GM18520 (cell line): Measurements from ENCODE around the gene S100A2.
"Not testable (repeated sequence)": the region's sequence is repeated elsewhere in the genome, so short reads cannot be mapped to it uniquely, and the experiment has no call there.

ENCODE experiments used
- ATAC-seq: cut with Tn5 transposase; IDR thresholded peaks from one replicate; pipeline ENCODE4 v1.9.1; 2021; ENCODE audit not compliant: unreplicated experiment

S100A2 gene

DNA sequence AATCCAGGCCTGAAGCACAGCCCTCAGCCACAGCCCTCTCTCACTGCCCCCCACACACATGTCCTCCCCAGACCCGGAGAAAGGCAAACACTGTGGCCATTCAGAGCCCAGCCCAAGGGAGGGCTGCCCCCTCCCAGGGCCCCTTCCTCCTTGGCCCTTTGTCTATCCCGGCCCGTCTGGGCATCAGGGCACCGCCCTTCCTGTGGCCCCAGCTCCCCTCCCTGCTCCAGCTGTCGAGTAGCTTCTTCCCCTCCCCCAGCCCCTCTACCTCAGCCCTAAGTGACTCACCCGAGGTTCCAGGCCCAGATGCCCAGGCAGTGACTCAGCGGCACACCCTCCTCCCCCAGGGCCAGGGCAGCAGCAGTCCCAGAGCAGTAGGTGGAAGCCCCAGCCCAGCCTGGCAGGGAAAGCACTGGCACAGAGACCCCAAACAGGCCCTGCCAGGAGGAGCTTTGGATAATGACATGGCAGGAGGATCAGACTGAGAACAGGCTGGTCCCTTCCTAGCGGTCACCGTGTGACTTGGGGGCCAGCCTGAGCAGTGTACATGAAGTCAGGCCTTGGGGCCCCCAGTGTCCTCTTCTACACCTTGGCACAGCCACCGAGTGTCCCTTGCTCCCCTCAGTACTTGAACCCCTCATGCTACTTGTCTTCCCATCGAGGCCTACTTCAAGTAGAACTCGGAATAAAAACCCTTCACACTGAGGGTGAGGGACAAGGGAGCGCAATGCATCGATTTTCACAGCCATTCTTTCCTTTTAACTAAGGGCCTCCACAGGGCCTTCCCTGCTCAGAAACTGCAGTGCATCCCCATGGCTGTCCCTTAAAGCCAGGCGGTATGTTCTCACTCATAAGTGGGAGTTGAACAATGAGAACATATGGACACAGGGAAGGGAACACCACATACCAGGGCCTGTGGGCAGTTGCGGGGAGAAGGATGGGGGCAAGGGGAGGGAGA, 1.0 kb upstream of the S100A2 start:
- no peak for ATAC-seq

DNA sequence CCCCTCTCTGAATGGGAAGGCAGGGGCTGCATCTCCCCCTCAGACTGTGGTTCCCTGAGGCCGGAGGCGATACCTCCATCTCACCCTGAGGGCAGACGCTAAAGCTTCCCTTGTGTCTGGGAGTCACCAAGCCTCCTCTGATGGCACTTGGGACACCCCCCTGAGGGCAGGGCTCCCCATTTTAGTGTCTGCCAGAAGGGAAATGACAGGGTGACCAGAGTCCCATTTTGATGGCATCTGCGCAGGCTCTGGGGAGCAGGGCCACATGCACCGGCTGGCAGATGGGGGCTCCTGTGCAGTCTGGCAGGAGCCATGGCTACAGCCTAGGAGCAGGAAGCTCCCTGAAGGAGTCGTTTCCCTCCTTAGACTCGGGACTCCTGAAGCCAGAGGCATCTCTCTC, 1.7 kb downstream of the S100A2 start:
- no peak for ATAC-seq

DNA sequence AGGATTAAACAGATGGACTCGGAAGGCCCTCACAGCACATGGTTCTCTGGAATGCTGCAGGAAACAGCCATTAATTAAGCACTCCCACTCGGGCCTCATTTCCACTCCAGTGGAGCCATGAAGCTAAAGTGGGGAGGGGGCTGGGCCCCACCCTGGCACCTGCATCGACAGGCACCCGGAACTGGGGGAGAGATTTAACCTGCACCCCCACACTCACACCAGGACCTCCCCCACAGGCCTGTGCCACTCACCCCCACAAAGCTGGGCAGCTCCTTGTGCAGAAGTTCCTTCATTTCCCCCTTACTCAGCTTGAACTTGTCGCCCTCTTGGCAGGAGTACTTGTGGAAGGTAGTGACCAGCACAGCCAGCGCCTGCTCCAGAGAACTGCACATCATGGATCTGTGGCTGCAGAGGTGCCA, 2.2 kb downstream of the S100A2 start:
- ATAC-seq = no peak

DNA sequence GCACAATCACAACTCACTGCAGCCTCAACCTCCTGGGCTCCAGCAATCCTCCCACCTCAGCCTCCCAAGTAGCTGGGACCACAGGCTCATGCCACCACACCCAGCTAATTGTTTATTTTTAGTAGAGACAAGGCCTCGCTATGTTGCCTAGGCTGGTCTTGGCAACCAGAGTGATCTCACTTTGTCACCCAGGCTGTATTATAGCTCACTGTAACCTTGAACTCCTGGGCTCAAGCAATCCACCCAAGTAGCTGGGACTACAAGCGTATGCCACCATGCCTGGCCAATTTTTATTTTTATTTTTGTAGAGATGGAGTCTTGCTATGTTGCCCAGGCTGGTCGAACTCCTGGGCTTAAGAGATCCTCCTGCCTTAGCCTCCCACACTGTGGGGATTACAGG, 3.6 kb downstream of the S100A2 start:
- not testable (repeated sequence) for ATAC-seq

DNA sequence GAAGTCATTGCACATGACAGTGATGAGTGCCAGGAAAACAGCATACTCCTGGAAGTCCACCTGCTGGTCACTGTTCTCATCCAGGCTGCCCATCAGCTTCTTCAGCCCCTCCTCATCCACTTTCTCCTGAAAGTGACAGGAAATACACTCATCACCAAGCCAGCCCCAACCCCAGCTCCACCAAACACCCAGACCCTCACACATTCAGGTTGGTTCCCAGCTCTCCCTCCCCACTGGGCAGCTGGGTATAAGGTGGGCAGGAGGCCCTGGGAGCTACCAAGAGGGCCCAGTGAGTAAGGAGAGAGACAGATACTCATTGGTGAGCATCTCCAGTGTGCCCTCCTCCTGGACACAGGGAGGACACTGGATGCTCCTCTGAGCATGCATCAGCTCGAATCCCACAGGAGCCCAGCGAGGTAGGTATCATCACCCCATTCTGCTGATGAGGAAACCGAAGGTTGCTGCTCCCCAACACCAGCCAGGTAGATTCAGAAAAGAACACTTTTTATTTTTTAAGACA, 4.1 kb downstream of the S100A2 start:
- ATAC-seq = no peak

DNA sequence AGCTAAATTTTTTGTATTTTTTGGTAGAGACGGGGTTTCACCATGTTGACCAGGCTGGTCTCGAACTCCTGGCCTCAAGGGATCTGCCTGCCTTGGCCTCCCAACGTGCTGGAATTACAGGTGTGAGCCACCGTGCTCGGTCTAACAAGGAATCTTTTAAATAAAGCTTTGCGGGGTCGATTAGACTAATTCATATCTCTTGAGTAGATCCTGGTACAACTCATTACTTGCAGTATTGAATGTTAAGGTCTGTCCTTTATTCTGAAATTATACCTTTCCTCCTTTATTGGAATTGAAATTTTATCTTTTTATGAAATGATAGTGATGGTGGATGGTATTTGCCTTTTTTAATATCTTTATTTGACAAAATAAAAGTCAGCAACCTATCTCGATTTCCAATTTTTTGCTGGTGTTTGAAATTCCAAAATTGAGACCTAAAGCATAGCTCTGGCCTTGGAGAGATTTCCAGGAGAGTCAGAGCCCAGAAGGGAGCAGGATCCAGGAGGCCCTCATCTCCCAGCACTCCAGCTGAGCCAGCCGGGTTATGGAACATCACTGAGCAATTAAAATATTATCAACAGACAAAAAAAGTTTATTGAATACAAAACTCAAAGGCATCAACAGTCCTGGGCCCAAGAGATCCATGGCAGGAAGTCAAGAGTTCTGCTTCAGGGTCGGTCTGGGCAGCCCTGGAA, 4.7 kb downstream of the S100A2 start:
- no peak for ATAC-seq

DNA sequence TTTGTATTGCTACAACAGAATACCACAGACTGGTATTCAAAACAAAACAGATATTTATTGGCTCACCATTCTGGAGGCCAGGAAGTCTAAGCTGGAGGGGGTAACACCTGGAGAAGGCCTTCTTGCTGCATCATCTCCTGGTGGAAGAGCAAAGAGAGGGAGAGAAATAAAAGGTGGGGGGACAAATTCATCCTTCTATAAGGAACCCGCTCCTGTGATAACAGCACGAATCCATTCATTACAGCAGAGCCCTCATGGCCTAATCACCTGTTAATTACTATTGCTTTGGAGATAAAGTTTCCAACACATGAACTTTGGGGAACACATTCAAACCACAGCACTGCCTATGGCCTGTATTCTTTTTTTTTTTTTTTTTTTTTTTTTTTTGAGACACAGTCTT, 5.4 kb downstream of the S100A2 start:
- no peak for ATAC-seq

DNA sequence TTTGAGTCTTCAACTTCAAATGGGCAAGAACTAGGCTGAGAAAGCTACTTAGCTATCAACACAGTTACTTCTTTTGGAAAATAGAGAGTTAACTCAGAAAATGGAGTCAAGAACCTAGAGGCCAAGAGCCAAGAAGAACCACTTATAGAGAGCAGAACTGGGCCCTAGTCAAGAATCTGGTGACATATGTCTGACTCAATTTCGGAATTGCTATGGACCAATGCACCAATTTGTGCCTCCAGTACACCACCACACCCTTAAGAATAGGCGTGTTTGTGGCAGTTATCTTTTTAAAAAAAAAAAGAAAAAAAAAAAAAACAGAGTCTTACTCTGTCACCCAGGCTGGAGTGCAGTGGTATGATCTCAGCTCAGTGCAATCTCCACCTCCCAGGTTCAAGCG, 7.8 kb downstream of the S100A2 start:
- ATAC-seq = no peak

DNA sequence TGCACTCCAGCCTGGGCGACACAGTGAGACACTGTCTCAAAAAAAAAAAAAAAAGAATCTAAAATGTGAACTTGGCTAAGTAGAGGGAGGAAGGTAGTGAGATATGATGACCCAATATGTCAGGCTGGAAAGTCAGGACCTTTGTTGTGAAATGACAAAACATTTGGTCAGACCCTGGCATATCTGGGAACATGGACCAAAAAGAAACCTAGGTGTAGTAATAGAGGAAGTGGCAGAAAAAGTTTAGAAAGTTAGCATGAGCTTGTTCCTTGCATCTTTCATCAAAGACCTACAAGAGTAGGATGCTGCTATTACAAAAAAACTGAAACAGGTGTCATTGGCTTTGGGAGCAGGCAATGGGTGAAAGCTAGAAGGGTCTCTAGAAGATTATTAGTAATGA, 9.3 kb downstream of the S100A2 start:
- no peak for ATAC-seq

DNA sequence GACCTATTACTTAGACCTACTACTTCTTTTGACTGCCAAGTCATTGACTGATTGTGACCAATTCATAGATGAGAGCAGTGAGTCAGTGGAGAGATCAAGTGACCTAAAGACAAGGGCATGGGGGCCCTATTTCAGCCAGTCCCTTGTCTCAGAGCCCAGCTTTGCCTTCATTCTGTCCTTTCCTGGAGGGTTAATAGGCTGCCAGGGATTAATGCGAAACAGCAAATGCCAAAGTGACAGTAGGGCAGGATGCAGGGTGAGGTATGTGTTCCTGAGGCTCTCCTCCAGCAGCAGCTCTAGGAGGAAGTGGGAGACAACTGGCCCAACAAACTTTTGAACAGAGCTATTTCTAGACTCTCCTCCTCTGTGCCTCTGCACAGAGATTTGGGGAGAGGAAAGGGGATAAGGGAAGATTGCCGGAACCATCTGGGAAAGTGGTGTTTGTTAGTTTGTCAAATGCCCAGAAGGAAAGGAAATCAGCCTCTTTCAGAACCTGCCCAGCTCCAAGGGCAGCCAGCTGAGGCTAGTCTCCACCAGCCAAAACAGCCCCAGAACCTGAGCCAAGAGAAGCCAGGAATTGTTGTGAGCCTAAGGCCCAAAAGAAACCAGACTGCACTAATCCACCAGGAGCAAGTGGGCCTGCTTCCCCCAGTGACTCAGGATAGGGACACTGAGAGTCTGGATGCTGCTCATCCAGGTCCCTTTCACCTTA, 11.7 kb downstream of the S100A2 start:
- ATAC-seq = no peak

DNA sequence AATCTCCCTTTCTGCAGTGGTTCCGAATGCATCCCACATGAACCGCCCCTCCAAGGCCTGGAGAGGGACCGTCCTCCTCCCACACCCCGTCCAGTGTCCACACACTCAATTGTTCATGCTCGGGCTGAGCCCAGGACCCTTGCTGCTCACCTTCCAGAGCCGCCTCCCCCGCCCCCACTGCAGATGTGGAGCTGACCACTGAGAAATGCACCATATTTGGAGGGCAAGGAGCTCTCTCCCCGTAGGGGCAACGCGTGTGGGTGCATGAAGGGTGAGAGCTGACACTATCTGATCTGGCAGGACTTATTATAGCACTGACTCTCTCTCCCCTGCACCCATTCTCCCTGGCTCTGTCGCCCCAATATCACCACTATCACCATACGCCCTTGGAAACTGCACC, 12.5 kb downstream of the S100A2 start:
- ATAC-seq = no peak

DNA sequence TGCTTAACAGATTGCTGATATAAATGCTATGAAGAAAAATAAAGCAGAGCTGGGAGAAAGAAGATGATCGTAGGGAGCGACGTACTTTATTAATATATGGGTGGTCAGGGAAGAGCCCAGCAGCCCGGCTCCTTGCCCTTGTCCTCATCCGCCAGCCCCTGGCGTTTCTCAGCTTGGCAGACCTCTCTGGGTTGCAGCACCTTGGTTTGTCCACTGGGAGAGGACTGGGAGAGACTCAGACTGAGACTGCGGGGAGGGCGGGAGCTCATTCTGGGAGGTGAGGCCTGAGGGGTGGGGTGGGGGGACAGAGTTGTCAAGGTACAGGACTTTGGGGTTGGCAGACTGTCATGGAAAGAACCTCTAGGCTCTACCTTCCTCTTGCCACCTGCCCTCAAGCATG, 13.3 kb downstream of the S100A2 start:
- no peak for ATAC-seq

DNA sequence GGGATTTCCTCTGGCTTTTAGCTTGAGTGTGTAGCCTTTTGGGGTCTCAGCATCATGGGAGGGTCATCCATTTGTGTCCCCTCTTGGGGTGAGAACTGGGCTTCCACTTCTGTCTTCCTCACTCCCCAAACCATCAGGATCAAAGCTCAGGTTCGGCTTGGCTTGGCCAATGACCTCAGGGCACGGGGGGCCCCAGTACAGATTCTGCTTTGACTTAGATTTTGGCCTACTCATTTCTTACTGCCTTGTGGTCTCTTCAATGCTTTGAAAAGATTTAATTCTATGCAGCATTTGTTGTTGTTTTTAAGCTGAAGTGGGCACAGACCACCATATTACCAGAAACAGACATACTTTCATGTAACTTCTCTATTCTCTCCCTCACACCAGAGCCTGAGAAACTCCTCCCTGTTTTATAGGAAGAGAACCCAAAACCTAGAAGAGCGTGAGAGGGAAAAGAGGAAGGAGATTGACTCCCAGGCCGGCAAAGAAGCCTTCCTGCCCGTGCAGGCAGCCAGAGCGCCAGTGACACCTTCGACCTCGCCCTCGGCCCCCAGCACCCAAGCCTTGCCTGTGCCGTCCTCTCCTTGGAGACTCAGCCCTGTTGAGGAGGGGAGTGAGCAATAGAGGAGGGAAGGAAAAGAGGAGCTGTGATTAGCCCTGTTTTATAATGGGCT, 14.7 kb downstream of the S100A2 start:
- ATAC-seq = no peak

DNA sequence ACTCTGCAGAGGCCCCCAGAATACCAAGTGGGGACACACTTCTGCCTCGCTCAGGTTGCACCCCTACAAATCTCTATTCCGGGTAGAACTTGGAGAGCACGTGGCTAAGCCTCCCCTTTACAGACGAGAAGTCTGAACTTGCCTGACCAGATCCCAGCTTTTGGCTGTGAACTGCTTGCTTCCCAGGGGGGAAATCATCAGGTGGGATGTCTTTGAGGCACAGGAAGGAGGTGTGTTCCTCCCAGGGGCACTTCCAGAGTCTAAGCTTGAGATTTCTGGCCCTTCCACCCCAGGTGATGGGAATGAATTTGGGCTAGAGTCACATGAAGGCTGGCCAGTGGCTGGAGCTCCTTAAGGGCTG, 15.3 kb downstream of the S100A2 start:
- ATAC-seq = no peak

DNA sequence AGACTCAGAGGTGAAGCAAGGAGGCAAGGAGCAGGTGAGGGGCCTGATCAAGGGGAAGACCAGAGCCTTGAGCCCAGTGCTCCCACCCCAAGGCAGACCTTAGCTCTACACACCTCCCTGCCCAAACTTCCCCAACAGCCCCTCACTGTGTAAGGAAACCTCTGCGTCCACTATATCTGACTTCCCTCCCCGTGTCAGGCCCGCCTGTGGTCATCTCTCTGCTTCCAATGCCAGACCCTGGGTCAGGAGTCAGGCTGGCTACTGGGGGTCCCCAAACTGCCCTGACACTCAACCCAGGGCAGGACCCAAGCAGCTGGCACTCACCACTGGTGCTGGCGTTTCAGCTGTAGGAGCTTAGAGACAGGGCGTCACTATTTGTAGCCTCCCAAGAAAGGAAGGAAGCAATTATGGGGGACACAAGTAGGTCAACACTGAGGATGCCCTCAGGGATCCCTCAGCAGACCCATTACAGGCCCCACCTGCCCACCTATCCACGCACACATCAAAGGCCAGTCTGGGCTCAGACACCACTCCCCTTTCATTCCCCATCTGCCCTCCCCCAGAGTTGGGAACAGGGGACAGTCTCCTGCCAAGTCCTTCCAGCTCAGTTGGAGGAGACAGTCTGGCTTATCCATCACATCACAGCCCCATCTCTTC, 15.8 kb downstream of the S100A2 start:
- ATAC-seq = no peak

DNA sequence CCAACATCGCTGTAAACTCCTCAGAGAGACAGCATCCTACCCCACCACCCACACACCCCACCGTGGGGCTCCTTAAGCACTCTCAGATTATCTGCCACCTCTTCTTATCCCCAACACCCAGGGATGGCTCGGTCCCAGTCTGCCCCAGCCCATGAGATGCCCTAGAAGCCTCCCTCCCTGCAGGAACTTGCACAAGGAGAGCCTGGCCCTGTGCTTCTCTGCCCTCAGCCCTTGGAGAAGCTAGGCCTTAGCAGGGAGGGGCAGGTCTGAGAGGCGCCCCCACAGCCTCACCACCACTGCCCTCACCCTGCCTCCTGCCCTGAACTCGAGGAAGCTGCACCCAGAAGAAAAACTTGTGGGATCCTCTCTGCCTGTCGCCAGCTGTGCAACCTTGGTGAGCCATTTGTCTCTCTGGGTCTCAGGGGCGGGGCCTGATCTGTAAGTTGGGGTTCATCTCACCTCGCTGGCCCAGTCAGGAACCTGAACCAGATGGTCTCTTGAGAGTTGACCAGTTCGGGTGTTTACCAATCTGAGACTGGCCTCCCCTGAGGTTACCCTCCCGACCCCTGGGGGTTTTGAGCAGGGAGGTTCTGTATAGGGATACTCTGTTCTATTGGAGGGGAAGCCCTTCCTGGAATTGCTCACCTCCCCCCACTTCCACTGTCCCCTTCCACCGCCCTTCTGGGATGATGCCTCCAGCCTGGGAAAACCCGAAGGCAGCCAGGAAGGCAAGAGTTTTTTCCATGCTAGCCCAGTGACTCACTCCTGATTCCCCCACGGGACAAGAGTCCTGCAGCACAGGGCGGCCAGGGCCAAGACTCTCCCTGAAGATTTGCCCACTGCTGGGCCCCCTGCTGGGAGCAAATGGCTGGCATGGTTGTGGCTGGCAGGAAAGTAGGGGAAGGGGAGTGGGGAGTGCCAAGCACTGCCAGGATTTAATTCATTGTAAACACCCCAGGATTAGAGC, 16.6 kb downstream of the S100A2 start, which contains the start of gene S100A3:
TSS of gene S100A3 (minus strand) at position 537 of the 967 bp plus-strand sequence. CDS start 773 bp downstream, outside the sequence.
- no peak for ATAC-seq

DNA sequence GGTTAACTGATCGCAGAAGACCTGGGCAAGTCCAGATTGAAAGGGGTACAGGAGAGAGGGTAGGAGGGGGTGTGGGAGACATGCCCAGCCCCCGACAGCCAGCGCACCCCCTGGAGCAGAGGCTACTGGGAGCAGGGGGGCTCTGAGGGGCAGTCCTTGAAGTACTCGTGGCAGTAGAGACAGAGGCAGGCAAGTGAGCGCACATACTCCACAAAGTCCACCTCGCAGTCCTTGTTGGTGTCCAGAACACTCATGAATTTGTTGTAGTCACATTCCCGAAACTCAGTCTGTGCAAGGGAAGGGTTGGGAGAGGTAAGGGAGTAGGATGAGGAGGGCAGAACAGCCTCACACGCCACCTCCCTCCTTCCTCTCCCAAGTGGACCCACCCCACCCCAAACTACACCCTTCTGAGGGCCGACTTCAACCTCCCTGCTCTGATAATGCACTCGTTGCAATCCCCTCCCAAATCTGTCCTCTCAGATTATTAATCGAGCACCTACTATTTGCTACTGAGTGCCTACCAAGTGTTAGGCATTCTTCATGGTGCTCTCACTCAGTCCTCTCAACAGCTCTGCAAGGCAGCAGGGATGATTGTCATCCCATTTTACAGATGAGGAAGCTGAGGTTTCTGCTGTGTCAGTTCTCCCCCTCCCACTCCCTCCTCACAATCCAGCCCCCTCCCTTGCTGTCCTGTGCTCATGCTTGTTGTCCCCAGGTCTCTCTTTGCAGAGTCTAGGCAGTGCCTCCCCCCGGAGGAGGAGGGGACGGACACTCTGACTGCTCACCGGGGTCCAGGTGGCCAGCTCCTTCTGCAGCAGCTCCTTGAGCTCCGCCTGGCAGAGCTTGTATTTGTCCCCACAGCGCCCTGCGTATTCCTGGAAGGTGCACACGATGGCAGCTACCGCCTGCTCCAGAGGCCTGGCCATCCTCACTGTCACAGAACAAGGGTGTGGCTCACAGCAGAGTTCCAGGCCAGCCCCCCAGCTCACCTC, 17.8 kb downstream of the S100A2 start:
- no peak for ATAC-seq
